DOHH2 (cell line): ENCODE results near the gene C12orf56.
"Not testable (repeated sequence)": the region's sequence is repeated elsewhere in the genome, so short reads cannot be mapped to it uniquely, and the experiment has no call there.

ENCODE experiments used
- H3F3A ChIP-seq: fragments of 200-600 bp; sonication (generic), shearing (Covaris generic); 2 replicates; pipeline ENCODE4 v1.6.0; 2016; ENCODE audit warnings: antibody characterized with exemption, mild to moderate bottlenecking; ENCODE audit not compliant: control insufficient read depth, insufficient read depth
- H3K27ac ChIP-seq: fragments of 200-600 bp; sonication (generic); 2 replicates; pipeline ENCODE4 v1.5.1; 2014; ENCODE audit warnings: low read depth, mild to moderate bottlenecking, low read length, moderate library complexity
- H3K27me3 ChIP-seq: fragments of 200-600 bp; sonication (generic); 2 replicates; pipeline ENCODE4 v1.6.1; 2014; ENCODE audit warnings: mild to moderate bottlenecking, low read length, mixed read lengths; ENCODE audit not compliant: control insufficient read depth
- H3K36me3 ChIP-seq: fragments of 200-600 bp; sonication (generic); 2 replicates; pipeline ENCODE4 v1.6.1; 2014; ENCODE audit warnings: mild to moderate bottlenecking, low read length, moderate library complexity, mixed read lengths; ENCODE audit not compliant: control insufficient read depth
- H3K4me1 ChIP-seq: fragments of 200-600 bp; sonication (generic); 2 replicates; pipeline ENCODE4 v1.6.1; 2014; ENCODE audit warnings: mild to moderate bottlenecking, low read length, mixed read lengths; ENCODE audit not compliant: control insufficient read depth
- H3K4me2 ChIP-seq: fragments of 200-600 bp; sonication (generic); 2 replicates; pipeline ENCODE4 v1.6.0; 2014; ENCODE audit warnings: mild to moderate bottlenecking, low read length, moderate library complexity
- H3K4me3 ChIP-seq: fragments of 200-600 bp; sonication (generic); 2 replicates; pipeline ENCODE4 v1.5.1; 2014; ENCODE audit warnings: mild to moderate bottlenecking, low read length, mixed read lengths
- H3K79me2 ChIP-seq: fragments of 200-600 bp; sonication (generic); 2 replicates; pipeline ENCODE4 v1.6.1; 2014; ENCODE audit warnings: mild to moderate bottlenecking, low read length, mixed read lengths; ENCODE audit not compliant: control insufficient read depth
- H3K9me2 ChIP-seq: fragments of 200-600 bp; sonication (generic); replicated peaks from 2 replicates; pipeline ENCODE4 v1.6.1; 2014; ENCODE audit warnings: mild to moderate bottlenecking, low read length, mixed read lengths; ENCODE audit not compliant: control insufficient read depth
- H3K9me3 ChIP-seq: fragments of 200-600 bp; sonication (generic); 2 replicates; pipeline ENCODE4 v1.6.1; 2014; ENCODE audit warnings: antibody characterized with exemption, low read length, mixed read lengths; ENCODE audit not compliant: control insufficient read depth, insufficient read depth
- H4K20me1 ChIP-seq: fragments of 200-600 bp; sonication (generic); 2 replicates; pipeline ENCODE4 v1.6.0; 2014; ENCODE audit warnings: low read depth, mild to moderate bottlenecking, antibody characterized with exemption, low read length, moderate library complexity; ENCODE audit not compliant: control insufficient read depth, insufficient read depth
- EZH2phosphoT487 ChIP-seq: fragments of 200-600 bp; sonication (generic); IDR thresholded peaks from 2 replicates; pipeline ENCODE4 v1.6.1; 2017; ENCODE audit warnings: borderline replicate concordance, mild to moderate bottlenecking, antibody characterized with exemption, low read length, moderate library complexity, mixed read lengths
- TF ChIP-seq, protein P1 (sequence below): fragments of 200-600 bp; sonication (generic); IDR thresholded peaks from one replicate; pipeline ENCODE4 v1.5.1; 2014; ENCODE audit warnings: antibody characterized with exemption, mild to moderate bottlenecking, low read depth, low read length; ENCODE audit not compliant: poor library complexity, severe bottlenecking

Gene C12orf56

DNA sequence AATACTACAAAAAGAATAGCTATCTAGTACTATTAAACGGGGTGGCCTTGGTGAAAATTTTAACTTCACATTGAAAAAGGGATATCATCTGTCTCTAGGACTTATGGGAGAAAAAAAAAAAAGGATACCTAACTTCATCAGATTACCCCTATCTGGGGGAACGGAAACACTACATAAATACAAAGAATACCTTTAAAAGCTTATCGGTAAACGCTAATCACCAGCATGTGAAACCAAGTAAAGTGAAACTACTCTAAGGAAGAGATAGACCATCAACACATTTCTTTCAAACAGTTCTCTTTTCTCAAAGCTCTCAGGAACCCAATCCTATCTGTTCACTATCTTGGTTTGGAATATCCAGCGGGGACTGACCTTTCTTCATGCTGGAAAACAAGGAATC, 172.0 kb downstream of the C12orf56 start:
- Histone ChIP-seq H3K9me2 (no peaks in the 10 kb centered on the region), H3K79me2 (peaks cover 49% of the 10 kb centered on the region), H3K27me3 (no peaks in the 10 kb centered on the region), H3K27ac (no peak overlapping the region), H3K9me3 (no peaks in the 10 kb centered on the region), H3F3A (no peaks in the 10 kb centered on the region), H3K4me2 (no peak overlapping the region), H3K4me3 (no peak overlapping the region), H3K4me1 (peaks cover 27% of the 10 kb centered on the region), H4K20me1 (no peaks in the 10 kb centered on the region), H3K36me3 (peaks cover 21% of the 10 kb centered on the region)
- no peak for TF ChIP-seq EZH2phosphoT487
- TF ChIP-seq, protein P1, sequence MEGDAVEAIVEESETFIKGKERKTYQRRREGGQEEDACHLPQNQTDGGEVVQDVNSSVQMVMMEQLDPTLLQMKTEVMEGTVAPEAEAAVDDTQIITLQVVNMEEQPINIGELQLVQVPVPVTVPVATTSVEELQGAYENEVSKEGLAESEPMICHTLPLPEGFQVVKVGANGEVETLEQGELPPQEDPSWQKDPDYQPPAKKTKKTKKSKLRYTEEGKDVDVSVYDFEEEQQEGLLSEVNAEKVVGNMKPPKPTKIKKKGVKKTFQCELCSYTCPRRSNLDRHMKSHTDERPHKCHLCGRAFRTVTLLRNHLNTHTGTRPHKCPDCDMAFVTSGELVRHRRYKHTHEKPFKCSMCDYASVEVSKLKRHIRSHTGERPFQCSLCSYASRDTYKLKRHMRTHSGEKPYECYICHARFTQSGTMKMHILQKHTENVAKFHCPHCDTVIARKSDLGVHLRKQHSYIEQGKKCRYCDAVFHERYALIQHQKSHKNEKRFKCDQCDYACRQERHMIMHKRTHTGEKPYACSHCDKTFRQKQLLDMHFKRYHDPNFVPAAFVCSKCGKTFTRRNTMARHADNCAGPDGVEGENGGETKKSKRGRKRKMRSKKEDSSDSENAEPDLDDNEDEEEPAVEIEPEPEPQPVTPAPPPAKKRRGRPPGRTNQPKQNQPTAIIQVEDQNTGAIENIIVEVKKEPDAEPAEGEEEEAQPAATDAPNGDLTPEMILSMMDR, result no peak

GRCh38 chr12:64217643-64218042, 172.9 kb downstream of the C12orf56 start:
- H3K27me3 ChIP-seq, H4K20me1 ChIP-seq, H3K27ac ChIP-seq, H3K9me2 ChIP-seq, H3K9me3 ChIP-seq, H3K4me2 ChIP-seq, H3F3A ChIP-seq, H3K4me3 ChIP-seq: not testable (repeated sequence)
- Histone ChIP-seq H3K79me2 (peaks cover 49% of the 10 kb centered on the region), H3K4me1 (peaks cover 32% of the 10 kb centered on the region), H3K36me3 (peaks cover 30% of the 10 kb centered on the region)

DNA sequence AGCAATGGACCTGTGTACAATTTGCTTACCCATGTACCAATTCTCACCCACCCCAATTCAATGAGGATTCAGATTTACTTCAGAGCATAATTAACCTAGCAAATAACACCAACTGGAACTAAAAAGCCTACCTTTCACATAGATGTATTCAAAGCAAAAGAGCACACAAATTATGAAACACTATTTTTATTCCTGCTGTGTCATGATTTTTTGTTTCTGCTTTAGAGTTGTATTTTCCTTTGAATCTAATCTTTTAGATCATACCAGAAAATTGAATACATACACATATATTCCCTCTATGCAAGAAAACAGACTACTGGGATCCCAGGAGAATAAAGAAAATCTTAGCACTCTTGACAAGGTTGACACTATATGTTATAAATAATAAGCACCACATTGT, 174.3 kb downstream of the C12orf56 start:
- no peak overlapping the region for H3K4me3 ChIP-seq
- no peaks in the 10 kb centered on the region for H3K9me3 ChIP-seq
- peaks cover 29% of the 10 kb centered on the region for H3K4me1 ChIP-seq
- H3K27ac ChIP-seq, result no peak overlapping the region
- TF ChIP-seq, protein P1, result no peak
- no peak for TF ChIP-seq EZH2phosphoT487
- H3K36me3 ChIP-seq, result peaks cover 35% of the 10 kb centered on the region
- H3K79me2 ChIP-seq, result peaks cover 41% of the 10 kb centered on the region
- no peaks in the 10 kb centered on the region for H4K20me1 ChIP-seq
- H3K9me2 ChIP-seq, result no peaks in the 10 kb centered on the region
- H3K27me3 ChIP-seq, result no peaks in the 10 kb centered on the region
- no peak overlapping the region for H3K4me2 ChIP-seq
- 0 out of 2 replicates have a peak, but pooled peaks cover 3% of the 10 kb centered on the region for H3F3A ChIP-seq
